HG03575 (cell line): Measurements from ENCODE around the gene MYCBP.
"Not testable (repeated sequence)": the region's sequence is repeated elsewhere in the genome, so short reads cannot be mapped to it uniquely, and the experiment has no call there.

Experiments
- ATAC-seq: cut with Tn5 transposase; IDR thresholded peaks from one replicate; pipeline ENCODE4 v1.9.1; 2021; ENCODE audit not compliant: unreplicated experiment, insufficient number of reproducible peaks, low FRiP score; ENCODE audit errors: extremely low read depth

MYCBP gene

GRCh38 chr1:38873027-38873969 is at the start of gene MYCBP:
TSS of gene MYCBP (minus strand) at chr1:38873348. CDS start at chr1:38873305, 43 bp downstream.
- peak; percentile 48 for ATAC-seq

GRCh38 chr1:38919130-38919529 is 46.0 kb upstream of the MYCBP start:
- no peak for ATAC-seq

GRCh38 chr1:38918568-38918967 is 45.4 kb upstream of the MYCBP start:
- no peak for ATAC-seq

- ATAC-seq, result no peak
Observed at GRCh38 chr1:38917772-38918171, 44.6 kb upstream of the MYCBP start.

GRCh38 chr1:38917337-38917736 is 44.2 kb upstream of the MYCBP start:
- no peak for ATAC-seq

GRCh38 chr1:38915352-38915948 is 42.3 kb upstream of the MYCBP start:
- ATAC-seq, result no peak

GRCh38 chr1:38914908-38915307 is 41.8 kb upstream of the MYCBP start:
- not testable (repeated sequence) for ATAC-seq

GRCh38 chr1:38908821-38909220 is 35.7 kb upstream of the MYCBP start:
- no peak for ATAC-seq

GRCh38 chr1:38905985-38906384 is 32.8 kb upstream of the MYCBP start:
- no peak for ATAC-seq

- ATAC-seq, result no peak
Observed at GRCh38 chr1:38899560-38899959, 26.4 kb upstream of the MYCBP start.

GRCh38 chr1:38898653-38899230 is 25.6 kb upstream of the MYCBP start:
- no peak for ATAC-seq

- no peak for ATAC-seq
Observed at GRCh38 chr1:38896169-38896568, 23.0 kb upstream of the MYCBP start.

- no peak for ATAC-seq
Observed at GRCh38 chr1:38892976-38893375, 19.8 kb upstream of the MYCBP start.

- ATAC-seq, result no peak
Observed at GRCh38 chr1:38891753-38892152, 18.6 kb upstream of the MYCBP start.

- no peak for ATAC-seq
Observed at GRCh38 chr1:38889589-38889988, 16.4 kb upstream of the MYCBP start.

GRCh38 chr1:38888423-38889333 is 15.5 kb upstream of the MYCBP start:
- ATAC-seq, result no peak

- ATAC-seq, result no peak
Observed at GRCh38 chr1:38885092-38885491, 11.9 kb upstream of the MYCBP start.

- no peak for ATAC-seq
Observed at GRCh38 chr1:38881487-38881886, 8.3 kb upstream of the MYCBP start, which contains the start of gene GJA9. TSS of gene GJA9 (minus strand) at chr1:38881587. CDS start at chr1:38876098, 5,489 bp downstream.

GRCh38 chr1:38875811-38876210 is 2.7 kb upstream of the MYCBP start:
- no peak for ATAC-seq
